Keratinocyte (primary cell): ENCODE results near the gene EBF3. TPM values are rescaled to one million over a fixed set of nuclear protein-coding genes. Genes with fewer than 3 reads are reported as not detected.

Source experiments
- DNase-seq: peaks from one replicate; pipeline ENCODE4 v3.0.0-alpha.2; 2011; ENCODE audit warnings: low read depth, missing footprints, low spot score
- FAIRE-seq: peaks from 2 replicates; lab custom pipeline; 2011; peaks lifted over from hg19 to GRCh38; lab: Jason Lieb, UNC
- H2AFZ ChIP-seq: 2 replicates; pipeline ENCODE4 v1.6.0; 2012; ENCODE audit warnings: low read length, control low read depth, inconsistent platforms; ENCODE audit not compliant: control insufficient read depth
- H3K27ac ChIP-seq: 2 replicates; pipeline ENCODE4 v1.5.1; 2011; ENCODE audit warnings: low read length; ENCODE audit not compliant: control insufficient read depth, insufficient read depth
- H3K27me3 ChIP-seq: 3 replicates; pipeline ENCODE4 v1.6.0; 2011; ENCODE audit warnings: low read length; ENCODE audit not compliant: control insufficient read depth, insufficient read depth; ENCODE audit errors: extremely low read depth
- H3K36me3 ChIP-seq, 2 experiments: 2 replicates in 1 of 2; 3 replicates in 1 of 2; pipeline ENCODE4 v1.5.1; 2011; ENCODE audit warnings: low read length in 2 of 2, mild to moderate bottlenecking in 1 of 2; ENCODE audit not compliant: control insufficient read depth in 2 of 2, insufficient read depth in 2 of 2; ENCODE audit errors: extremely low read depth in 1 of 2
- H3K4me1 ChIP-seq: 3 replicates; pipeline ENCODE4 v1.5.1; 2011; ENCODE audit warnings: low read length; ENCODE audit not compliant: control insufficient read depth, insufficient read depth; ENCODE audit errors: extremely low read depth
- H3K4me2 ChIP-seq: 3 replicates; pipeline ENCODE4 v1.6.0; 2011; ENCODE audit warnings: low read depth, low read length; ENCODE audit not compliant: control insufficient read depth, insufficient read depth; ENCODE audit errors: extremely low read depth
- H3K4me3 ChIP-seq, 3 experiments: fragments of 200-600 bp in 1 of 3; sonication (generic) in 1 of 3; 2 replicates in 2 of 3; 3 replicates in 1 of 3; pipeline ENCODE4 v1.5.1; 2011 to 2016; ENCODE audit warnings: low read length in 3 of 3, mild to moderate bottlenecking in 3 of 3, control low read depth in 2 of 3, inconsistent platforms in 1 of 3, low read depth in 1 of 3, mixed read lengths in 1 of 3, mixed run types in 1 of 3, moderate library complexity in 1 of 3; ENCODE audit not compliant: control insufficient read depth in 2 of 3, insufficient read depth in 2 of 3; ENCODE audit errors: extremely low read depth in 1 of 3
- H3K79me2 ChIP-seq: 2 replicates; pipeline ENCODE4 v1.6.0; 2012; ENCODE audit warnings: low read length; ENCODE audit not compliant: control insufficient read depth, insufficient read depth
- H3K9ac ChIP-seq: 3 replicates; pipeline ENCODE4 v1.6.0; 2011; ENCODE audit warnings: low read length; ENCODE audit not compliant: control insufficient read depth, insufficient read depth; ENCODE audit errors: extremely low read depth
- H3K9me1 ChIP-seq: 3 replicates; pipeline ENCODE4 v1.6.0; 2011; ENCODE audit warnings: low read length; ENCODE audit not compliant: control insufficient read depth, insufficient read depth; ENCODE audit errors: extremely low read depth
- H3K9me3 ChIP-seq: 2 replicates; pipeline ENCODE4 v1.5.1; 2012; ENCODE audit warnings: low read depth, low read length; ENCODE audit not compliant: control insufficient read depth
- H4K20me1 ChIP-seq: 3 replicates; pipeline ENCODE4 v1.6.0; 2011; ENCODE audit warnings: low read length; ENCODE audit not compliant: control insufficient read depth, insufficient read depth; ENCODE audit errors: extremely low read depth
- CTCF ChIP-seq, 3 experiments: IDR thresholded peaks in 1 of 3; conservative IDR thresholded peaks in 1 of 3; optimal IDR thresholded peaks in 1 of 3; 2 replicates in 2 of 3; 3 replicates in 1 of 3; pipeline versions ENCODE3 to v1.5.1; 2011; ENCODE audit warnings: low read length in 3 of 3, mild to moderate bottlenecking in 3 of 3, moderate library complexity in 2 of 3, control low read depth in 1 of 3, inconsistent platforms in 1 of 3; ENCODE audit not compliant: insufficient read depth in 2 of 3; ENCODE audit errors: extremely low read depth in 1 of 3
- EZH2 ChIP-seq: IDR thresholded peaks from one replicate; pipeline ENCODE4 v1.6.1; 2012; ENCODE audit warnings: inconsistent platforms, mild to moderate bottlenecking, low read length, moderate library complexity
- dilution Hi-C: fragments of 300-500 bp; cut with MboI; formaldehyde crosslinking; loops from one replicate; pipeline ENCODE4 v1.7.0; 2020; ENCODE audit warnings: low sequenced_read_pairs; ENCODE audit not compliant: extremely low pct_ligation_motif_present
- polyA plus RNA-seq, 5 experiments: library from polyadenylated mRNA; depleted of rRNA in 3 of 5; stranded (reverse) in 3 of 5; stranded (forward) in 1 of 5; unstranded in 1 of 5; fragments of >200 nt; gene quantifications; 1 replicate in 1 of 5; 2 replicates in 3 of 5; 3 replicates in 1 of 5; pipeline versions ENCODE4 v1.2.1 to v1.2.3, GENCODE V29; 2011 to 2012; ENCODE audit warnings: missing spikeins in 2 of 5, low read depth in 1 of 5, low replicate concordance in 1 of 5

EBF3 gene
- polyA plus RNA-seq, 1 donor (not counting 4 experiments of a cell fraction or from before 2014, with no cell fraction given) = not detected

GRCh38 chr10:129793479-129793878, 170.6 kb downstream of the EBF3 start:
- DNase-seq = no peak
- no peak for FAIRE-seq

GRCh38 chr10:129792864-129793263, 171.2 kb downstream of the EBF3 start:
- DNase-seq (no peak), FAIRE-seq (no peak)
- Histone ChIP-seq H3K27me3 (no peaks in the 10 kb centered on the region), H3K9me1 (no peaks in the 10 kb centered on the region), H3K9me3 (peaks cover 12% of the 10 kb centered on the region), H3K4me2 (no peak overlapping the region), H3K4me3 (no peak overlapping the region), H3K9ac (no peak overlapping the region), H2AFZ (no peak overlapping the region), H4K20me1 (no peaks in the 10 kb centered on the region), H3K4me1 (no peaks in the 10 kb centered on the region), H3K79me2 (no peaks in the 10 kb centered on the region), H3K27ac (no peak overlapping the region), H3K36me3 (no peaks in the 10 kb centered on the region)
- TF ChIP-seq CTCF (optimal IDR thresholded peaks at IDR 0.05 in 1 of 3, IDR thresholded peaks at IDR 0.05 in 1 of 3, conservative IDR thresholded peaks at IDR 0.05 in 1 of 3; ENCODE audit: extremely low read depth in 1 of 3, insufficient read depth in 2 of 3, low read length in 3 of 3) = no peak
- TF ChIP-seq EZH2 = no peak
- dilution Hi-C loops = no loop called here

More at GRCh38 chr10:129793479-129793878, 170.6 kb downstream of the EBF3 start:
- Histone ChIP-seq H4K20me1 (no peaks in the 10 kb centered on the region), H2AFZ (no peak overlapping the region), H3K9me1 (no peaks in the 10 kb centered on the region), H3K79me2 (no peaks in the 10 kb centered on the region), H3K36me3 (no peaks in the 10 kb centered on the region), H3K4me2 (no peak overlapping the region), H3K4me1 (no peaks in the 10 kb centered on the region), H3K27me3 (no peaks in the 10 kb centered on the region), H3K27ac (no peak overlapping the region), H3K9ac (no peak overlapping the region), H3K9me3 (peaks cover 12% of the 10 kb centered on the region), H3K4me3 (no peak overlapping the region)
- no peak for TF ChIP-seq CTCF (optimal IDR thresholded peaks at IDR 0.05 in 1 of 3, IDR thresholded peaks at IDR 0.05 in 1 of 3, conservative IDR thresholded peaks at IDR 0.05 in 1 of 3; ENCODE audit: extremely low read depth in 1 of 3, insufficient read depth in 2 of 3, low read length in 3 of 3)
- no peak for TF ChIP-seq EZH2
- dilution Hi-C loops = no loop called here
